HG03571 (cell line): ENCODE data around the gene FLYWCH1.
"Not testable (repeated sequence)": the region's sequence is repeated elsewhere in the genome, so short reads cannot be mapped to it uniquely, and the experiment has no call there.

Source experiments
- ATAC-seq: cut with Tn5 transposase; IDR thresholded peaks from one replicate; pipeline ENCODE4 v1.9.1; 2021; ENCODE audit not compliant: unreplicated experiment

FLYWCH1 gene

GRCh38 chr16:2925951-2926649 lies 14.4 kb downstream of the FLYWCH1 start:
- no peak for ATAC-seq

- no peak for ATAC-seq
Measured at GRCh38 chr16:2926650-2926999, 14.9 kb downstream of the FLYWCH1 start.

- ATAC-seq: no peak
Measured at GRCh38 chr16:2927010-2927646, 15.4 kb downstream of the FLYWCH1 start.

GRCh38 chr16:2928151-2928550 lies 16.4 kb downstream of the FLYWCH1 start:
- not testable (repeated sequence) for ATAC-seq

GRCh38 chr16:2928796-2929195 lies 17.1 kb downstream of the FLYWCH1 start:
- no peak for ATAC-seq

GRCh38 chr16:2929693-2930092 lies 18.0 kb downstream of the FLYWCH1 start:
- no peak for ATAC-seq

- no peak for ATAC-seq
Measured at GRCh38 chr16:2930236-2930635, 18.5 kb downstream of the FLYWCH1 start.

GRCh38 chr16:2931231-2931914 lies 19.6 kb downstream of the FLYWCH1 start:
- ATAC-seq: not testable (repeated sequence)

- ATAC-seq: no peak
Measured at GRCh38 chr16:2933136-2933535, 21.4 kb downstream of the FLYWCH1 start.

- no peak for ATAC-seq
Measured at GRCh38 chr16:2933701-2934100, 22.0 kb downstream of the FLYWCH1 start.

- ATAC-seq: no peak
Measured at GRCh38 chr16:2934450-2934849, 22.7 kb downstream of the FLYWCH1 start.

GRCh38 chr16:2936436-2937011 lies 24.8 kb downstream of the FLYWCH1 start:
- no peak for ATAC-seq

GRCh38 chr16:2937170-2937569 lies 25.4 kb downstream of the FLYWCH1 start:
- ATAC-seq: no peak

GRCh38 chr16:2938206-2938605 lies 26.5 kb downstream of the FLYWCH1 start:
- ATAC-seq: no peak

GRCh38 chr16:2939968-2940367 lies 28.2 kb downstream of the FLYWCH1 start:
- no peak for ATAC-seq

GRCh38 chr16:2942045-2942444 lies 30.3 kb downstream of the FLYWCH1 start:
- ATAC-seq: no peak

- ATAC-seq: not testable (repeated sequence)
Measured at GRCh38 chr16:2943716-2944115, 32.0 kb downstream of the FLYWCH1 start.

- no peak for ATAC-seq
Measured at GRCh38 chr16:2946649-2947048, 34.9 kb downstream of the FLYWCH1 start.

- ATAC-seq: no peak
Measured at GRCh38 chr16:2948807-2949704, 37.3 kb downstream of the FLYWCH1 start.

GRCh38 chr16:2949705-2950352 lies 38.1 kb downstream of the FLYWCH1 start:
- no peak for ATAC-seq
